ENCODE measurements around the gene FOXN4.

The FOXN4 gene

DNA sequence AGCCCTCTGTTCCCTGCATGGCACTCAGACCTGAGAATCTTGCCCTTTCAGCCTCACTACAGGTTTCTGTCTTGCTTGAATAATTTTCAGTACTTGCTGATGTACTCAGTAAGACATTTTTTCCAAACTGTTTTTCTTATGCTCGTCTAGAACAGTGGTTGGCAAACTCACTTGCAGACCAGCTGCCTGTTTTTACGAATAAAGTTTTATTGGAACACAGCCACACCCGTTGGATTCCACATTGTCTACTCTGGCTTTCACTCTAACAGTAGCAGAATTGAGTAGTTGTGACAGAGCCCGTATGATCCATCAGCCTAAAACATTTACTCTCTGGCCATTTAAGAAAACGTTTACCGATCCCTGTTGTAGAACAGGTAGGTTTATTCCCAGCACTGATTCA, 72.8 kb downstream of the FOXN4 start:
- H3K27me3 ChIP-seq (ENCODE audit: insufficient read depth, low read depth, severe bottlenecking), result no peaks in the 10 kb centered on the region
- H3K9me3 ChIP-seq (ENCODE audit: severe bottlenecking), result no peaks in the 10 kb centered on the region
- H3K4me3 ChIP-seq (ENCODE audit: low read depth, low read length), result no peak overlapping the region
- H3K36me3 ChIP-seq, result peaks cover 6% of the 10 kb centered on the region
- TF ChIP-seq CTCF (IDR thresholded peaks at IDR 0.05; ENCODE audit: low read depth, low read length), result no peak
- no peak for DNase-seq
- H3K27ac ChIP-seq, result no peak overlapping the region

GRCh38 chr12:109234012-109234411, 75.1 kb downstream of the FOXN4 start:
- no peak for TF ChIP-seq CTCF (IDR thresholded peaks at IDR 0.05; ENCODE audit: low read depth, low read length)
- Histone ChIP-seq H3K4me3 (ENCODE audit: low read depth, low read length) (no peak overlapping the region), H3K27me3 (ENCODE audit: insufficient read depth, low read depth, severe bottlenecking) (no peaks in the 10 kb centered on the region), H3K27ac (no peak overlapping the region), H3K9me3 (ENCODE audit: severe bottlenecking) (no peaks in the 10 kb centered on the region), H3K36me3 (peaks cover 2% of the 10 kb centered on the region; the same call in 1 of the 2 replicates)
- no peak for DNase-seq

GRCh38 chr12:109232731-109233130, 76.4 kb downstream of the FOXN4 start:
- no peaks in the 10 kb centered on the region for H3K27me3 ChIP-seq (ENCODE audit: insufficient read depth, low read depth, severe bottlenecking)
- TF ChIP-seq CTCF (IDR thresholded peaks at IDR 0.05; ENCODE audit: low read depth, low read length), result no peak
- peaks cover 2% of the 10 kb centered on the region; the same call in 1 of the 2 replicates for H3K36me3 ChIP-seq
- DNase-seq, result no peak
- H3K27ac ChIP-seq, result no peak overlapping the region
- no peaks in the 10 kb centered on the region for H3K9me3 ChIP-seq (ENCODE audit: severe bottlenecking)
- no peak overlapping the region for H3K4me3 ChIP-seq (ENCODE audit: low read depth, low read length)

DNA sequence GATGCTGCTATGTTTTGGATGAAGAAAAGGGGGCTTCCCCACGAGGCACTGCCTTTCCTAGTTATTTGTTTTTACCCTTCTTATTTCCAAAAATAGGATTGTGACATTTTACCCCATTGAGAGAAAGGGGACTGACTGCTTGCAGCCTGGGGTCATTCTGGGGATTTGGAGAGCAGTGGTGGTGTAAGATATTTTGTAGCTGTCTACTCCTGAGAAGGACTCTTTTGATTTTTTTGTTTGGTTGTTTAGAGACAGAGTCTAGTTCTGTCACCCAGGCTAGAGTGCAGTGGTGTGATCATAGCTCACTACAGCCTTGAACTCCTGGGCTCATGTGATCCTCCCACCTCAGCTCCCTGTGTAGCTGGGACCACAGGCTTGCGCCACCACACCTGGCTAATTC, 78.9 kb downstream of the FOXN4 start:
- TF ChIP-seq CTCF (IDR thresholded peaks at IDR 0.05; ENCODE audit: low read depth, low read length), result no peak
- H3K27me3 ChIP-seq (ENCODE audit: insufficient read depth, low read depth, severe bottlenecking), result no peaks in the 10 kb centered on the region

DNA sequence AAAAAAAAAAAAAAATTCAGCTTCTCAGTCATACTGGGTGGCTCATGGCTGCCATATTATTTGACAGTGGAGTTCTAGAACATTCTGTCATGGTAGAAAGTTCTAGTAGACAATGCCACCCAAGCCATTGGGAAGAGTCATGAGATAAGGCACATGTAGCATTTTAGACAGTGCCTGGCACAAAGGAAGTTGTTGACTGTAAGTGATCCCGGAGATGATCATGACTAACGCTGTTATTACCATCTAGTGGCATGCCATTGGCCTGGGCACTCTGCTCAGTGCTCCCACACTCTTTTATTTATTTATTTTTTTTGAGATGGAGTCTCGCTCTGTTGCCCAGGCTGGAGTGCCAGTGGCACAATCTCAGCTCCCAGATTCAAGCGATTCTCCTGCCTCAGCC, 80.4 kb downstream of the FOXN4 start:
- DNase-seq, result no peak
- TF ChIP-seq CTCF (IDR thresholded peaks at IDR 0.05; ENCODE audit: low read depth, low read length), result no peak
- H3K4me3 ChIP-seq (ENCODE audit: low read depth, low read length), result no peak overlapping the region

More for the DNA sequence above, 78.9 kb downstream of the FOXN4 start:
- no peaks in the 10 kb centered on the region for H3K9me3 ChIP-seq (ENCODE audit: severe bottlenecking)
- no peak overlapping the region for H3K4me3 ChIP-seq (ENCODE audit: low read depth, low read length)
- no peak for DNase-seq
- H3K27ac ChIP-seq, result no peak overlapping the region
- no peaks in the 10 kb centered on the region; the same call in 1 of the 2 replicates for H3K36me3 ChIP-seq

More for the DNA sequence above, 80.4 kb downstream of the FOXN4 start:
- no peak overlapping the region for H3K27ac ChIP-seq
- H3K36me3 ChIP-seq, result no peaks in the 10 kb centered on the region
- no peaks in the 10 kb centered on the region for H3K9me3 ChIP-seq (ENCODE audit: severe bottlenecking)
- H3K27me3 ChIP-seq (ENCODE audit: insufficient read depth, low read depth, severe bottlenecking), result no peaks in the 10 kb centered on the region

Measured in WERI-Rb-1 (cell line).